GM23338 (cell line): ENCODE data around the gene PKIB. TPM values are rescaled to one million over a fixed set of nuclear protein-coding genes. Genes with fewer than 3 reads are reported as not detected.

ENCODE experiments used
- ATAC-seq: fragments of 200-7000 bp; cut with Tn5 transposase; 3 replicates; pipeline ENCODE4 v1.9.1; 2020
- DNase-seq: peaks from one replicate; pipeline ENCODE4 v3.0.0-alpha.2; 2015; ENCODE audit warnings: low spot score
- H2AFZ ChIP-seq: fragments of 200-600 bp; sonication (generic); 2 replicates; pipeline ENCODE4 v1.8.0; 2016; ENCODE audit warnings: antibody characterized with exemption, mild to moderate bottlenecking, moderate library complexity
- H3F3A ChIP-seq: fragments of 200-600 bp; sonication (generic); replicated peaks from 2 replicates; pipeline ENCODE4 v1.8.0; 2017; ENCODE audit warnings: antibody characterized with exemption, mixed run types, low read depth
- H3K27ac ChIP-seq: fragments of 200-600 bp; sonication (generic); 2 replicates; pipeline ENCODE4 v1.6.1; 2016; ENCODE audit warnings: low read depth
- H3K27me3 ChIP-seq: fragments of 200-600 bp; sonication (generic); 2 replicates; pipeline ENCODE4 v1.8.0; 2016; ENCODE audit warnings: mild to moderate bottlenecking, mixed run types, moderate library complexity; ENCODE audit not compliant: insufficient read depth
- H3K36me3 ChIP-seq: fragments of 200-600 bp; sonication (generic); 2 replicates; pipeline ENCODE4 v1.8.0; 2016; ENCODE audit warnings: mild to moderate bottlenecking; ENCODE audit not compliant: insufficient read depth
- H3K4me1 ChIP-seq: fragments of 200-600 bp; sonication (generic); 2 replicates; pipeline ENCODE4 v1.8.0; 2016; ENCODE audit warnings: mild to moderate bottlenecking, moderate library complexity; ENCODE audit not compliant: insufficient read depth
- H3K4me2 ChIP-seq: fragments of 200-600 bp; sonication (generic); 2 replicates; pipeline ENCODE4 v1.7.1; 2017; ENCODE audit warnings: mixed run types
- H3K4me3 ChIP-seq: fragments of 200-600 bp; sonication (generic); 2 replicates; pipeline ENCODE4 v1.6.1; 2016; ENCODE audit warnings: mixed run types
- H3K79me2 ChIP-seq: fragments of 200-600 bp; sonication (generic); replicated peaks from 2 replicates; pipeline ENCODE4 v1.8.0; 2017; ENCODE audit warnings: mild to moderate bottlenecking; ENCODE audit not compliant: insufficient read depth
- H3K9me2 ChIP-seq: fragments of 200-600 bp; sonication (generic); 2 replicates; pipeline ENCODE4 v1.8.0; 2017; ENCODE audit not compliant: insufficient read depth
- H4K20me1 ChIP-seq: fragments of 200-600 bp; sonication (generic); replicated peaks from 2 replicates; pipeline ENCODE4 v1.8.0; 2017; ENCODE audit warnings: mild to moderate bottlenecking; ENCODE audit not compliant: insufficient read depth
- H3K27ac Mint-ChIP-seq: 2 replicates; pipeline ENCODE4 v1.8.0; 2020; ENCODE audit warnings: inconsistent platforms, mild to moderate bottlenecking, moderate library complexity, mixed read lengths
- H3K27me3 Mint-ChIP-seq: 3 replicates; pipeline ENCODE4 v1.8.0; 2022; ENCODE audit warnings: low read depth, mild to moderate bottlenecking, moderate library complexity, mixed read lengths, inconsistent platforms; ENCODE audit not compliant: insufficient read depth, poor library complexity
- H3K36me3 Mint-ChIP-seq: 3 replicates; pipeline ENCODE4 v1.8.0; 2021; ENCODE audit warnings: low read depth, mild to moderate bottlenecking, inconsistent platforms, moderate library complexity, mixed read lengths
- H3K4me1 Mint-ChIP-seq: 3 replicates; pipeline ENCODE4 v1.8.0; 2020; ENCODE audit warnings: mild to moderate bottlenecking, inconsistent platforms, mixed read lengths
- H3K4me3 Mint-ChIP-seq: 3 replicates; pipeline ENCODE4 v1.8.0; 2021; ENCODE audit warnings: moderate library complexity, mild to moderate bottlenecking, inconsistent platforms, mixed read lengths
- H3K9me3 Mint-ChIP-seq: 3 replicates; pipeline ENCODE4 v1.8.0; 2020; ENCODE audit warnings: moderate library complexity, mild to moderate bottlenecking, inconsistent platforms, mixed read lengths
- CREB1 ChIP-seq: fragments of 250-450 bp; sonication (Bioruptor Pico); IDR thresholded peaks from 2 replicates; pipeline ENCODE4 v1.5.0; 2020; ENCODE audit warnings: low read depth, mild to moderate bottlenecking, moderate library complexity
- CTCF ChIP-seq, 2 experiments: fragments of 200-600 bp in 1 of 2; sonication (generic) in 1 of 2; conservative IDR thresholded peaks; 2 replicates each; pipeline versions ENCODE4 v1.5.1 to v1.6.1; 2016 to 2017; ENCODE audit warnings: antibody characterized with exemption in 2 of 2, low read depth in 2 of 2, mild to moderate bottlenecking in 2 of 2, moderate library complexity in 1 of 2
- ETS1 ChIP-seq: IDR thresholded peaks from 2 replicates; pipeline ENCODE4 v1.6.1; 2016; ENCODE audit warnings: antibody characterized with exemption
- EZH2 ChIP-seq: fragments of 200-600 bp; sonication (generic); IDR thresholded peaks from one replicate; pipeline ENCODE4 v1.8.0; 2017; ENCODE audit warnings: antibody characterized with exemption, mild to moderate bottlenecking, low read depth; ENCODE audit not compliant: unreplicated experiment
- EZH2phosphoT487 ChIP-seq: fragments of 200-600 bp; sonication (generic); IDR thresholded peaks from one replicate; pipeline ENCODE4 v1.8.1; 2018; ENCODE audit warnings: antibody characterized with exemption; ENCODE audit not compliant: unreplicated experiment
- JUNB ChIP-seq: IDR thresholded peaks from one replicate; pipeline ENCODE4 v1.6.1; 2016; ENCODE audit warnings: antibody characterized with exemption; ENCODE audit not compliant: unreplicated experiment
- NANOG ChIP-seq: IDR thresholded peaks from 2 replicates; pipeline ENCODE4 v1.6.1; 2016; ENCODE audit warnings: antibody characterized with exemption, borderline replicate concordance
- POLR2AphosphoS5 ChIP-seq: IDR thresholded peaks from 2 replicates; pipeline ENCODE4 v1.6.1; 2016; ENCODE audit warnings: antibody characterized with exemption, low read depth
- STAT1 ChIP-seq: IDR thresholded peaks from one replicate; pipeline ENCODE4 v1.6.1; 2016; ENCODE audit warnings: antibody characterized with exemption; ENCODE audit not compliant: unreplicated experiment
- ZNF114 ChIP-seq: fragments of 250-450 bp; sonication (Bioruptor Pico); IDR thresholded peaks from 2 replicates; pipeline ENCODE4 v1.5.0; 2020; ENCODE audit warnings: mild to moderate bottlenecking, moderate library complexity
- ZNF331 ChIP-seq: fragments of 250-450 bp; sonication (Bioruptor Pico); IDR thresholded peaks from 2 replicates; pipeline ENCODE4 v1.5.0; 2020; ENCODE audit warnings: low read depth, mild to moderate bottlenecking, moderate library complexity
- ZNF462 ChIP-seq: fragments of 250-450 bp; sonication (Bioruptor Pico); IDR thresholded peaks from 2 replicates; pipeline ENCODE4 v1.5.0; 2020; ENCODE audit warnings: mild to moderate bottlenecking, moderate library complexity
- polyA plus RNA-seq: library from polyadenylated mRNA; unstranded; fragments of >200 nt; fragmentation: Nextera tagmentation; extraction: Ambion mirVana; gene quantifications from 2 replicates; pipeline ENCODE4 v1.2.1, GENCODE V29; 2016
- total RNA-seq: library from RNA; depleted of rRNA; stranded (reverse); fragments of >200 nt; shearing (Covaris generic); gene quantifications from 2 replicates; pipeline ENCODE4 v1.2.3, GENCODE V29; 2014
- TF ChIP-seq, protein P1 (sequence below): IDR thresholded peaks from one replicate; pipeline ENCODE4 v1.6.1; 2018; ENCODE audit warnings: antibody characterized with exemption; ENCODE audit not compliant: unreplicated experiment

PKIB gene
- total and polyA plus RNA-seq, 2 experiments from 2014 or later = 125 to 170 TPM

DNA sequence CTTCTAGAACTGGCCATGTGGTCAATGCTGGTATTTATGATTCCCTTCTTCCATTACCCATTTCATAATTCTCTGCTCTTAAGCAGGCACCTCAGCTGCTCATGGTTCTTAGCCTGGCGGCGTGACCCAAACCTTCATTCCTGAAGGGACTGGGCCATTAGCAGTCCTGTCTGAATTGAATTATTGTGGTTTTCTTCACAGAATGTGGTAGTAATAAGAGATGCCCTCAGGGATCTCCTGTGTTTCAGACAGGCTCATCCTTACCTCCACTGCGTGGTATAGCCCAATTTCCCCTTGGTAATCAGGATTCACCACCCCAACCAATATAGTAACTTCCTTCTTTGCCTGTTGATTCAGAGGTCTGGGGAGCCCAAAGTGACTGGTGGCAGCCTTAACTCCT is 37.6 kb downstream of the PKIB start:
- Mint-ChIP-seq H3K4me1 (peaks cover 10% of the 10 kb centered on the region; the same call in 2 of the 3 replicates), H3K27me3 (no peaks in the 10 kb centered on the region), H3K36me3 (no peaks in the 10 kb centered on the region), H3K4me3 (no peak overlapping the region), H3K27ac (no peak overlapping the region), H3K9me3 (no peaks in the 10 kb centered on the region)
- Histone ChIP-seq H3K79me2 (no peaks in the 10 kb centered on the region), H3K9me2 (peaks cover 4% of the 10 kb centered on the region; the same call in 1 of the 2 replicates), H3F3A (no peaks in the 10 kb centered on the region), H3K27me3 (no peaks in the 10 kb centered on the region), H3K36me3 (no peaks in the 10 kb centered on the region), H3K4me1 (no peaks in the 10 kb centered on the region), H3K27ac (no peak overlapping the region), H3K4me3 (no peak overlapping the region), H3K4me2 (no peak overlapping the region), H2AFZ (no peak overlapping the region), H4K20me1 (peaks cover 7% of the 10 kb centered on the region; the same call in 1 of the 2 replicates)
- DNase-seq (no peak), ATAC-seq (no peak)
- TF ChIP-seq STAT1 (no peak), POLR2AphosphoS5 (no peak), ZNF114 (CRISPR knock-in tag) (no peak), ZNF331 (CRISPR knock-in tag) (no peak), JUNB (no peak), CREB1 (CRISPR knock-in tag) (no peak), EZH2phosphoT487 (no peak), NANOG (no peak), ZNF462 (no peak), ETS1 (no peak), CTCF (conservative IDR thresholded peaks at IDR 0.05; ENCODE audit: low read depth in 2 of 2) (no peak), EZH2 (no peak)
- TF ChIP-seq, protein P1, sequence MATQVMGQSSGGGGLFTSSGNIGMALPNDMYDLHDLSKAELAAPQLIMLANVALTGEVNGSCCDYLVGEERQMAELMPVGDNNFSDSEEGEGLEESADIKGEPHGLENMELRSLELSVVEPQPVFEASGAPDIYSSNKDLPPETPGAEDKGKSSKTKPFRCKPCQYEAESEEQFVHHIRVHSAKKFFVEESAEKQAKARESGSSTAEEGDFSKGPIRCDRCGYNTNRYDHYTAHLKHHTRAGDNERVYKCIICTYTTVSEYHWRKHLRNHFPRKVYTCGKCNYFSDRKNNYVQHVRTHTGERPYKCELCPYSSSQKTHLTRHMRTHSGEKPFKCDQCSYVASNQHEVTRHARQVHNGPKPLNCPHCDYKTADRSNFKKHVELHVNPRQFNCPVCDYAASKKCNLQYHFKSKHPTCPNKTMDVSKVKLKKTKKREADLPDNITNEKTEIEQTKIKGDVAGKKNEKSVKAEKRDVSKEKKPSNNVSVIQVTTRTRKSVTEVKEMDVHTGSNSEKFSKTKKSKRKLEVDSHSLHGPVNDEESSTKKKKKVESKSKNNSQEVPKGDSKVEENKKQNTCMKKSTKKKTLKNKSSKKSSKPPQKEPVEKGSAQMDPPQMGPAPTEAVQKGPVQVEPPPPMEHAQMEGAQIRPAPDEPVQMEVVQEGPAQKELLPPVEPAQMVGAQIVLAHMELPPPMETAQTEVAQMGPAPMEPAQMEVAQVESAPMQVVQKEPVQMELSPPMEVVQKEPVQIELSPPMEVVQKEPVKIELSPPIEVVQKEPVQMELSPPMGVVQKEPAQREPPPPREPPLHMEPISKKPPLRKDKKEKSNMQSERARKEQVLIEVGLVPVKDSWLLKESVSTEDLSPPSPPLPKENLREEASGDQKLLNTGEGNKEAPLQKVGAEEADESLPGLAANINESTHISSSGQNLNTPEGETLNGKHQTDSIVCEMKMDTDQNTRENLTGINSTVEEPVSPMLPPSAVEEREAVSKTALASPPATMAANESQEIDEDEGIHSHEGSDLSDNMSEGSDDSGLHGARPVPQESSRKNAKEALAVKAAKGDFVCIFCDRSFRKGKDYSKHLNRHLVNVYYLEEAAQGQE = no peak
